Stimulated activated CD8-positive, alpha-beta memory T cell treated with anti-CD3 and anti-CD28 coated beads, Interleukin-12 subunit alpha, Interleukin-12 subunit beta, amount 100 ng/mL, for 4 hours (primary cell): ENCODE measurements around the gene KIF6.

ENCODE experiments used
- DNase-seq: peaks from one replicate; pipeline ENCODE4 v3.0.0-alpha.2; 2020; ENCODE audit warnings: low read depth

The KIF6 gene

GRCh38 chr6:39417440-39417839, 307.8 kb downstream of the KIF6 start:
- DNase-seq = no peak

GRCh38 chr6:39416728-39417127, 308.5 kb downstream of the KIF6 start:
- no peak for DNase-seq

- DNase-seq = no peak
These were observed 309.2 kb downstream of the KIF6 start for GRCh38 chr6:39416026-39416425.

- DNase-seq = no peak
These were observed 309.7 kb downstream of the KIF6 start for GRCh38 chr6:39415482-39415881.

GRCh38 chr6:39411465-39411864, 313.7 kb downstream of the KIF6 start:
- no peak for DNase-seq

GRCh38 chr6:39411001-39411400, 314.2 kb downstream of the KIF6 start:
- DNase-seq = no peak

- DNase-seq = no peak
These were observed 315.3 kb downstream of the KIF6 start for GRCh38 chr6:39409889-39410288.

GRCh38 chr6:39407446-39407993, 317.7 kb downstream of the KIF6 start:
- no peak for DNase-seq

GRCh38 chr6:39404312-39404711, 320.9 kb downstream of the KIF6 start:
- DNase-seq = no peak

- no peak for DNase-seq
These were observed 321.9 kb downstream of the KIF6 start for GRCh38 chr6:39403304-39403703.

- no peak for DNase-seq
These were observed 322.9 kb downstream of the KIF6 start for GRCh38 chr6:39402239-39402751.

- no peak for DNase-seq
These were observed 323.8 kb downstream of the KIF6 start for GRCh38 chr6:39401376-39401775.

GRCh38 chr6:39400026-39400425, 325.2 kb downstream of the KIF6 start:
- DNase-seq = no peak

- DNase-seq = no peak
These were observed 328.4 kb downstream of the KIF6 start for GRCh38 chr6:39396854-39397253.

GRCh38 chr6:39393075-39393474, 332.1 kb downstream of the KIF6 start:
- DNase-seq = no peak

- no peak for DNase-seq
These were observed 334.0 kb downstream of the KIF6 start for GRCh38 chr6:39391182-39391581.

- no peak for DNase-seq
These were observed 335.8 kb downstream of the KIF6 start for GRCh38 chr6:39389484-39389767.

GRCh38 chr6:39388606-39389483, 336.4 kb downstream of the KIF6 start:
- DNase-seq = no peak

GRCh38 chr6:39387785-39388184, 337.4 kb downstream of the KIF6 start:
- no peak for DNase-seq

- DNase-seq = no peak
These were observed 338.7 kb downstream of the KIF6 start for GRCh38 chr6:39386487-39386886.

GRCh38 chr6:39381550-39382140, 343.6 kb downstream of the KIF6 start:
- DNase-seq = no peak

- no peak for DNase-seq
These were observed 344.2 kb downstream of the KIF6 start for GRCh38 chr6:39380837-39381549.

- no peak for DNase-seq
These were observed 346.2 kb downstream of the KIF6 start for GRCh38 chr6:39378960-39379425.
